H9 (cell line): Measurements from ENCODE around the gene SMAD7. TPM values are rescaled to one million over a fixed set of nuclear protein-coding genes. Genes with fewer than 3 reads are reported as not detected.

Experiments used
- DNase-seq: peaks from one replicate; pipeline ENCODE4 v3.0.0-alpha.2; 2017
- H2AFZ ChIP-seq: one replicate; pipeline ENCODE4 v1.6.1; 2013; ENCODE audit warnings: mild to moderate bottlenecking, low read length, control low read depth, moderate library complexity
- H2AK5ac ChIP-seq: 2 replicates; pipeline ENCODE4 v1.6.1; 2013; ENCODE audit warnings: low read length, control low read depth, mixed read lengths; ENCODE audit not compliant: insufficient read length
- H2BK120ac ChIP-seq: one replicate; pipeline ENCODE4 v1.6.1; 2013; ENCODE audit warnings: low read depth, mild to moderate bottlenecking, low read length, control low read depth, inconsistent platforms; ENCODE audit not compliant: poor library complexity, severe bottlenecking
- H2BK12ac ChIP-seq: 2 replicates; pipeline ENCODE4 v1.6.1; 2013; ENCODE audit warnings: low read length, control low read depth, mixed read lengths, low read depth; ENCODE audit not compliant: insufficient read length
- H2BK15ac ChIP-seq: 2 replicates; pipeline ENCODE4 v1.6.1; 2013; ENCODE audit warnings: low read depth, low read length, control low read depth
- H2BK20ac ChIP-seq: one replicate; pipeline ENCODE4 v1.6.1; 2013; ENCODE audit warnings: low read depth, mild to moderate bottlenecking, low read length, control low read depth, inconsistent platforms; ENCODE audit not compliant: poor library complexity, severe bottlenecking
- H2BK5ac ChIP-seq: 2 replicates; pipeline ENCODE4 v1.6.1; 2013; ENCODE audit warnings: low read length, control low read depth, mixed read lengths; ENCODE audit not compliant: insufficient read length
- H3K14ac ChIP-seq: 2 replicates; pipeline ENCODE4 v1.6.1; 2013; ENCODE audit warnings: low read length, control low read depth; ENCODE audit not compliant: insufficient read depth
- H3K18ac ChIP-seq: 2 replicates; pipeline ENCODE4 v1.6.1; 2013; ENCODE audit warnings: low read depth, mild to moderate bottlenecking, mixed read lengths, low read length, control low read depth; ENCODE audit not compliant: insufficient read length
- H3K23ac ChIP-seq: 2 replicates; pipeline ENCODE4 v1.6.1; 2013; ENCODE audit warnings: low read length, control low read depth, mixed read lengths, low read depth; ENCODE audit not compliant: insufficient read length
- H3K23me2 ChIP-seq: 2 replicates; pipeline ENCODE4 v1.6.1; 2013; ENCODE audit warnings: low read depth, mild to moderate bottlenecking, mixed read lengths, low read length, control low read depth; ENCODE audit not compliant: insufficient read length, poor library complexity, severe bottlenecking
- H3K27ac ChIP-seq: 2 replicates; pipeline ENCODE4 v1.5.1; 2013; ENCODE audit warnings: low read length, control low read depth, mixed read lengths, low read depth; ENCODE audit not compliant: insufficient read length
- H3K27me3 ChIP-seq: 2 replicates; pipeline ENCODE4 v1.6.1; 2013; ENCODE audit warnings: low read length, control low read depth, inconsistent platforms; ENCODE audit not compliant: insufficient read depth
- H3K4ac ChIP-seq: 2 replicates; pipeline ENCODE4 v1.6.1; 2013; ENCODE audit warnings: low read depth, mild to moderate bottlenecking, control low read depth, inconsistent platforms, low read length, moderate library complexity
- H3K4me1 ChIP-seq: 2 replicates; pipeline ENCODE4 v1.6.1; 2013; ENCODE audit warnings: low read length, control low read depth, inconsistent platforms; ENCODE audit not compliant: insufficient read depth
- H3K4me2 ChIP-seq: 2 replicates; pipeline ENCODE4 v1.6.1; 2013; ENCODE audit warnings: low read length, control low read depth, mixed read lengths; ENCODE audit not compliant: insufficient read length, insufficient read depth
- H3K56ac ChIP-seq: 2 replicates; pipeline ENCODE4 v1.6.1; 2013; ENCODE audit warnings: low read depth, mild to moderate bottlenecking, mixed read lengths, low read length, control low read depth; ENCODE audit not compliant: insufficient read length
- H3K79me1 ChIP-seq: 2 replicates; pipeline ENCODE4 v1.6.1; 2013; ENCODE audit warnings: low read depth, mild to moderate bottlenecking, moderate library complexity, low read length, control low read depth, inconsistent platforms; ENCODE audit not compliant: insufficient read depth, poor library complexity, severe bottlenecking
- H3K79me2 ChIP-seq: 2 replicates; pipeline ENCODE4 v1.6.1; 2013; ENCODE audit warnings: low read length, control low read depth, inconsistent platforms; ENCODE audit not compliant: insufficient read depth
- H3K9ac ChIP-seq: 2 replicates; pipeline ENCODE4 v1.6.1; 2013; ENCODE audit warnings: low read length, control low read depth, mixed read lengths; ENCODE audit not compliant: insufficient read length; ENCODE audit errors: extremely low read depth
- H3K9me3 ChIP-seq: one replicate; pipeline ENCODE4 v1.6.1; 2013; ENCODE audit warnings: low read depth, low read length, inconsistent platforms; ENCODE audit not compliant: control insufficient read depth
- H3T11ph ChIP-seq: one replicate; pipeline ENCODE4 v1.6.1; 2013; ENCODE audit warnings: mild to moderate bottlenecking, low read length, control low read depth, inconsistent platforms
- H4K20me1 ChIP-seq: one replicate; pipeline ENCODE4 v1.6.1; 2013; ENCODE audit not compliant: control insufficient read depth, insufficient read length, insufficient read depth
- H4K5ac ChIP-seq: 2 replicates; pipeline ENCODE4 v1.6.1; 2013; ENCODE audit warnings: low read depth, mild to moderate bottlenecking, mixed read lengths, low read length, control low read depth; ENCODE audit not compliant: insufficient read length
- H4K8ac ChIP-seq: replicated peaks from 2 replicates; pipeline ENCODE4 v1.6.1; 2013; ENCODE audit warnings: low read length, control low read depth, mixed read lengths, low read depth; ENCODE audit not compliant: insufficient read length
- H4K91ac ChIP-seq: 2 replicates; pipeline ENCODE4 v1.6.1; 2013; ENCODE audit warnings: low read depth, mild to moderate bottlenecking, moderate library complexity, mixed read lengths, low read length, control low read depth; ENCODE audit not compliant: insufficient read length
- H3K27ac Mint-ChIP-seq, 3 experiments: 2 replicates in 2 of 3; 3 replicates in 1 of 3; pipeline ENCODE4 v1.8.0; 2020 to 2021; ENCODE audit warnings: mixed read lengths in 3 of 3, mild to moderate bottlenecking in 1 of 3, moderate library complexity in 1 of 3
- H3K27me3 Mint-ChIP-seq: 2 replicates; pipeline ENCODE4 v1.8.0; 2021; ENCODE audit warnings: low read depth, mild to moderate bottlenecking, moderate library complexity, mixed read lengths
- H3K36me3 Mint-ChIP-seq, 3 experiments: 2 replicates in 2 of 3; 3 replicates in 1 of 3; pipeline ENCODE4 v1.8.0; 2020 to 2021; ENCODE audit warnings: low read depth in 3 of 3, mixed read lengths in 3 of 3; ENCODE audit not compliant: insufficient read depth in 1 of 3
- H3K4me1 Mint-ChIP-seq, 2 experiments: 2 replicates each; pipeline ENCODE4 v1.8.0; 2020; ENCODE audit warnings: mixed read lengths in 2 of 2
- H3K4me3 Mint-ChIP-seq, 2 experiments: 2 replicates in 1 of 2; 3 replicates in 1 of 2; pipeline ENCODE4 v1.8.0; 2020 to 2021; ENCODE audit warnings: mild to moderate bottlenecking in 2 of 2, mixed read lengths in 2 of 2, moderate library complexity in 1 of 2
- H3K9me3 Mint-ChIP-seq, 2 experiments: 2 replicates in 1 of 2; 3 replicates in 1 of 2; pipeline ENCODE4 v1.8.0; 2020; ENCODE audit warnings: mild to moderate bottlenecking in 2 of 2, mixed read lengths in 2 of 2, moderate library complexity in 1 of 2
- CTCF ChIP-seq: fragments of 200-600 bp; sonication (generic); conservative IDR thresholded peaks from 3 replicates; pipeline ENCODE4 v1.8.0; 2021; ENCODE audit warnings: antibody characterized with exemption, mild to moderate bottlenecking
- WGBS: extraction: QIAGEN DNeasy Blood & Tissue Kit; methylation state at CpG from one replicate; pipeline ENCODE4 v1.1.7; 2013; ENCODE audit warnings: missing lambda C conversion rate, low lambda C conversion rate, mixed read lengths; ENCODE audit not compliant: insufficient read length; ENCODE audit errors: extremely low coverage; 5-methylcytosine and 5-hydroxymethylcytosine counted together
- total RNA-seq: library from RNA; stranded (reverse); gene quantifications from 2 replicates; pipeline ENCODE4 v1.2.1, GENCODE V29; 2021

SMAD7 gene
- total RNA-seq, 1 experiment from 2014 or later: 27.7 TPM

GRCh38 chr18:48880931-48881330 lies 69.8 kb downstream of the SMAD7 start:
- Mint-ChIP-seq H3K36me3 (no peaks in the 10 kb centered on the region), H3K27me3 (peaks cover 20% of the 10 kb centered on the region), H3K27ac (no peak overlapping the region), H3K4me1 (peaks cover 11 to 26% of the 10 kb centered on the region in 2 experiments), H3K9me3 (no peaks in the 10 kb centered on the region; a peak in 2 of 5 replicates), H3K4me3 (no peak overlapping the region)
- no peak for TF ChIP-seq CTCF
- no peak overlapping the region for H2AK5ac ChIP-seq
- H3K14ac ChIP-seq: no peak overlapping the region
- no peaks in the 10 kb centered on the region for H3K79me1 ChIP-seq
- no peak overlapping the region for H4K8ac ChIP-seq
- H3K56ac ChIP-seq: no peak overlapping the region
- H2BK15ac ChIP-seq: no peak overlapping the region
- H3K9me3 ChIP-seq: no peaks in the 10 kb centered on the region
- WGBS: no CpG with 5 or more reads among the region's 1 CpG
- H3K4ac ChIP-seq: no peak overlapping the region
- H2BK12ac ChIP-seq: no peak overlapping the region
- no peak overlapping the region for H2BK120ac ChIP-seq
- no peaks in the 10 kb centered on the region for H3K23me2 ChIP-seq
- no peak overlapping the region for H3T11ph ChIP-seq
- no peaks in the 10 kb centered on the region for H3K27me3 ChIP-seq
- H4K91ac ChIP-seq: no peak overlapping the region
- no peak overlapping the region for H3K23ac ChIP-seq
- peaks cover 3% of the 10 kb centered on the region; the same call in 1 of the 2 replicates for H3K4me1 ChIP-seq
- no peaks in the 10 kb centered on the region for H3K79me2 ChIP-seq
- H3K4me2 ChIP-seq: no peak overlapping the region
- H4K20me1 ChIP-seq: no peaks in the 10 kb centered on the region
- no peak overlapping the region for H2AFZ ChIP-seq
- H2BK20ac ChIP-seq: no peak overlapping the region
- H2BK5ac ChIP-seq: no peak overlapping the region
- H3K18ac ChIP-seq: no peak overlapping the region
- no peak for DNase-seq
- no peak overlapping the region for H3K9ac ChIP-seq
- H4K5ac ChIP-seq: no peak overlapping the region
- H3K27ac ChIP-seq: no peak overlapping the region
